ENCODE results near the gene TTC7B.

DNA sequence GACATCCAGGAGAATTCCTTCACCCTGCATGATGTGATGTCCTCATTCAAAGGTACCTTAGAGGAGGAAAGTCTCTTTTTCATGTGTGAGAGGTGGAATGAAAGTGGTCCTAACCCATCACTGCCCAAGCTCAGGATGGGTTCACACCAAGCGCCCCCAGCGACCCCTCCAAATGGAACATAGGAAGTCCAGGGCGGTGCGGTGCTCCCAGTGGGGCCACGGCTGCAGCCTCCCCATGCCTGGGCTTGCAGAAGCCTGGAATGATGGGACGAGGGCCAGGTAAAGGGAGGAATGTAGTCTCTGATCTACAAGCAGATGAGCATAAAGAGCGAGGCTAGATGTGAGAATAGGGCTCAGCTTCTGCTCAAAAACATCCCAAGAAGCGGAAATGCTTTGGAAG, 196.3 kb downstream of the TTC7B start:
- TF ChIP-seq, protein P1, sequence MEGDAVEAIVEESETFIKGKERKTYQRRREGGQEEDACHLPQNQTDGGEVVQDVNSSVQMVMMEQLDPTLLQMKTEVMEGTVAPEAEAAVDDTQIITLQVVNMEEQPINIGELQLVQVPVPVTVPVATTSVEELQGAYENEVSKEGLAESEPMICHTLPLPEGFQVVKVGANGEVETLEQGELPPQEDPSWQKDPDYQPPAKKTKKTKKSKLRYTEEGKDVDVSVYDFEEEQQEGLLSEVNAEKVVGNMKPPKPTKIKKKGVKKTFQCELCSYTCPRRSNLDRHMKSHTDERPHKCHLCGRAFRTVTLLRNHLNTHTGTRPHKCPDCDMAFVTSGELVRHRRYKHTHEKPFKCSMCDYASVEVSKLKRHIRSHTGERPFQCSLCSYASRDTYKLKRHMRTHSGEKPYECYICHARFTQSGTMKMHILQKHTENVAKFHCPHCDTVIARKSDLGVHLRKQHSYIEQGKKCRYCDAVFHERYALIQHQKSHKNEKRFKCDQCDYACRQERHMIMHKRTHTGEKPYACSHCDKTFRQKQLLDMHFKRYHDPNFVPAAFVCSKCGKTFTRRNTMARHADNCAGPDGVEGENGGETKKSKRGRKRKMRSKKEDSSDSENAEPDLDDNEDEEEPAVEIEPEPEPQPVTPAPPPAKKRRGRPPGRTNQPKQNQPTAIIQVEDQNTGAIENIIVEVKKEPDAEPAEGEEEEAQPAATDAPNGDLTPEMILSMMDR (IDR thresholded peaks at IDR 0.05) = no peak
- TF ChIP-seq POLR2A (IDR thresholded peaks at IDR 0.05) (no peak), POLR2AphosphoS5 (IDR thresholded peaks at IDR 0.05) (no peak), EP300 (IDR thresholded peaks at IDR 0.05) (no peak)
